Activated CD4-positive, alpha-beta T cell treated with anti-CD3 and anti-CD28 coated beads for 36 hours (primary cell): Measurements from ENCODE around the gene TTYH3. TPM values are rescaled to one million over a fixed set of nuclear protein-coding genes. Genes with fewer than 3 reads are reported as not detected.

Source experiments
- ATAC-seq: fragments of 200-7000 bp; cut with Tn5 transposase; one replicate; pipeline ENCODE4 v1.10.0; 2021; ENCODE audit warnings: mild to moderate bottlenecking, moderate library complexity
- CTCF ChIA-PET: fragments of 350-600 bp; sonication (Branson Sonifier 250); formaldehyde crosslinking; loops from one replicate; lab custom pipeline; 2021; ENCODE audit warnings: antibody characterized with exemption; lab: Charles Lee
- POLR2A ChIA-PET: fragments of 350-600 bp; sonication (Branson Sonifier 250); formaldehyde crosslinking; loops from one replicate; lab custom pipeline; 2021; ENCODE audit warnings: antibody characterized with exemption, inconsistent platforms; lab: Charles Lee
- DNase-seq: peaks from one replicate; pipeline ENCODE4 v3.0.0-alpha.2; 2020
- H3K27ac Mint-ChIP-seq: one replicate; pipeline ENCODE4 v1.8.0; 2021; ENCODE audit warnings: mixed read lengths
- H3K27me3 Mint-ChIP-seq: one replicate; pipeline ENCODE4 v1.8.0; 2021; ENCODE audit warnings: mixed read lengths
- H3K36me3 Mint-ChIP-seq: one replicate; pipeline ENCODE4 v1.8.0; 2021; ENCODE audit warnings: low read depth, mixed read lengths
- H3K4me1 Mint-ChIP-seq: one replicate; pipeline ENCODE4 v1.8.0; 2021; ENCODE audit warnings: mixed read lengths
- H3K4me3 Mint-ChIP-seq: one replicate; pipeline ENCODE4 v1.8.0; 2021; ENCODE audit warnings: mild to moderate bottlenecking, moderate library complexity, mixed read lengths
- H3K9me3 Mint-ChIP-seq: one replicate; pipeline ENCODE4 v1.8.0; 2021; ENCODE audit warnings: low read depth, mixed read lengths
- intact Hi-C, 2 experiments: fragments of 100-400 bp; cut with DNase I in 1 of 2; cut with micrococcal nuclease in 1 of 2; formaldehyde crosslinking; loops; one replicate each; pipeline versions ENCODE4 v1.14.2 to v1.15.1; 2022 to 2024; cut with DNase I, micrococcal nuclease
- total RNA-seq, 2 experiments: library from RNA; stranded (reverse); gene quantifications; one replicate each; pipeline ENCODE4 v1.2.3, GENCODE V29; 2021

TTYH3 gene
- total RNA-seq, 2 experiments from 2014 or later = 18.7 to 20.2 TPM

- intact Hi-C loops = no loop called here
- DNase-seq (no peak), ATAC-seq (no peak)
- Mint-ChIP-seq H3K27me3 (no peaks in the 10 kb centered on the region), H3K27ac (no peak overlapping the region), H3K4me3 (peak overlapping the region; percentile 47), H3K4me1 (peaks cover 20% of the 10 kb centered on the region), H3K9me3 (no peaks in the 10 kb centered on the region), H3K36me3 (no peaks in the 10 kb centered on the region)
- ChIA-PET CTCF (interaction anchor here (0.7 to 3.4 kb wide), 9 partner anchors 10 to 248 kb away, joined by 3 to 42 read pairs (median 3); no protein-coding TSS in a partner anchor), POLR2A (interaction anchor here (0.6 to 1.0 kb wide), 2 partner anchors 17 to 233 kb away, joined by 3 read pairs; no protein-coding TSS in a partner anchor)
Observed at GRCh38 chr7:2699289-2699620, 67.5 kb downstream of the TTYH3 start.

- no peaks in the 10 kb centered on the region for H3K36me3 Mint-ChIP-seq
- no peak overlapping the region for H3K4me3 Mint-ChIP-seq
- ChIA-PET POLR2A (no interaction called here), CTCF (interaction anchor here (1.0 to 3.4 kb wide), 4 partner anchors 10 to 249 kb away, joined by 3 to 42 read pairs (median 4); no protein-coding TSS in a partner anchor)
- H3K9me3 Mint-ChIP-seq = no peaks in the 10 kb centered on the region
- intact Hi-C loops = no loop called here
- ATAC-seq = no peak
- peaks cover 20% of the 10 kb centered on the region for H3K4me1 Mint-ChIP-seq
- DNase-seq = no peak
- no peaks in the 10 kb centered on the region for H3K27me3 Mint-ChIP-seq
- no peak overlapping the region for H3K27ac Mint-ChIP-seq
Observed at GRCh38 chr7:2700141-2700850, 68.5 kb downstream of the TTYH3 start.

DNA sequence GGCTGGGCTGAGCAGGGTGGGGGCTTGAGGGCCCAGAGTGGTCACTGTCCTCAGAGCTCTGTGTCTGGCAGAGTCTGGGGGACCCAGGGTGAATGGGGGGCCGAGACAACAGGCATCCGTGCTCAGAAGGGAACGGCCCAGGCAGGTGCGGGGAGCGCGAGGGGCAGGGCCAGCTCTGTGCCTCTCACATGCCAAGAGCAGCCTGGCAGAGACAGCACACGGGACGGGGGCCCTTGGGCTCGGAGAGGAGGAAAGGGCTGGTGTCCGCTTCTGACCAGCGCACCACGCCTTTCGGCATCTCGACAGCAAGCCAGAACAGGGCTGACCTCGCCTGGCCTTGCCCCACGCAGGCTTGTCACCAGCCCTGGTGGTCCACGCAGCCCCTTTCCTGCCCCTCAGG is 69.6 kb downstream of the TTYH3 start:
- DNase-seq (no peak), ATAC-seq (no peak)
- intact Hi-C loops = no loop called here
- Mint-ChIP-seq H3K4me1 (peaks cover 20% of the 10 kb centered on the region), H3K4me3 (no peak overlapping the region), H3K27ac (no peak overlapping the region), H3K36me3 (no peaks in the 10 kb centered on the region), H3K9me3 (no peaks in the 10 kb centered on the region), H3K27me3 (no peaks in the 10 kb centered on the region)
- ChIA-PET POLR2A (no interaction called here), CTCF (interaction anchor here (0.6 to 1.7 kb wide), 2 partner anchors 9 to 902 kb away, joined by 3 to 5 read pairs; no protein-coding TSS in a partner anchor)

DNA sequence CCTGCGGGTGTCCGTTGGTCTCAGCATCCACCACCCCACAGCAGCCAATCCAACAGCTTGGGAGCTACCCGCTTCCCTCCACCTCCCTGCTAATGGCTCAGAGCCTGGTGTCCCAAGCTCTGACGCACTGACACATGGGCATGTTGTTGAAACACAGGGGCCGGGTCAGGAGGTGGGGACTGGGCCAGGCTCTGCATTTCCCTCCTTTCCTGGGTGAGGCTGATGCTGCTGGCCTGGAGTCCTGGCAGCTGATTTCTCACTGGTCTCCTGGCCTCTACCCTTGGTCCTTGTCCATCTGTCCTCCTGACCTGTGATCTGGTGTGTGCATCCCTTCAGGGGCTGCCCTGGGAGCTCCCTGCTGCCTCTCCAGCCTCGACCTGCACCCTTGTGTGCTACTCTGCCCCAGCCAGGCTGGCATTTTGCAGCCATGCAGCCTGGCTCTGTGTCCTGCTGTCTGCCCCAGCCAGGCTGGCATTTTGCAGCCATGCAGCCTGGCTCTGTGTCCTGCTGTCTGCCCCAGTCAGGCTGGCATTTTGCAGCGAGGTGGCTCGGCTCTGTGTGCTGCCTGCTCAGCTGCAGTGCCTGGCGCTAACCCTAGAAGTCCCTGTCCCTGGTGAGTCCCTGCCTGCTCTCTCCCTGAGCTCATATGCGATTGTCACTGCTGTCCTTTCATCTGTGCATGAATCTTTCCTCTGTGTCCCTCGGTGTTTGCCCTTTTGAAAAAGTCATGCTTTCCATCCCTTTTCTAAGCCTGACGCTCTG is 70.2 kb downstream of the TTYH3 start:
- intact Hi-C loops = no loop called here
- POLR2A ChIA-PET = no interaction called here
- Mint-ChIP-seq H3K36me3 (no peaks in the 10 kb centered on the region), H3K9me3 (no peaks in the 10 kb centered on the region), H3K27ac (no peak overlapping the region), H3K4me1 (peaks cover 20% of the 10 kb centered on the region), H3K4me3 (no peak overlapping the region), H3K27me3 (no peaks in the 10 kb centered on the region)
- no peak for ATAC-seq
- DNase-seq = no peak
- CTCF ChIA-PET = interaction anchor here (0.6 to 1.7 kb wide), 2 partner anchors 8 to 903 kb away, joined by 3 to 5 read pairs; no protein-coding TSS in a partner anchor

DNA sequence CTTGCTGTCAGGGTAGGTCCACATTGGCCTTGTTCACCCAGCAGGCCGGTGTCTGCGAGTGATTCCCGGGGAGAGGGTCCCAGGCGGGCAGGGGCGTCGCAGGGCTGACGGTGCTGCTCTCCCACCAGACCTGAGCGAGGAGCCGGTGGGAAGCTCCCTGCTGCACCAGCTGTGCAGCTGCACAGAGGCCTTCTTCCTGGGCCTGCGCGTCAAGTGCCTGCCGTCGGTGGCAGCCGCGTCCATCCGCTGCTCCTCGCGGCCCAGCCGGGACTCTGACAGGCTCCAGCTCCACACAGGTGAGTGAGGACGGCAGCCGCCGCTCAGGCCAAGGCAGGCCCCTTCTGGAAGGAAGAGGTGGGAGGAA is 70.8 kb downstream of the TTYH3 start:
- DNase-seq (no peak), ATAC-seq (no peak)
- Mint-ChIP-seq H3K4me3 (no peak overlapping the region), H3K9me3 (no peaks in the 10 kb centered on the region), H3K27ac (no peak overlapping the region), H3K27me3 (no peaks in the 10 kb centered on the region), H3K36me3 (no peaks in the 10 kb centered on the region), H3K4me1 (peaks cover 20% of the 10 kb centered on the region)
- CTCF ChIA-PET = no interaction called here
- POLR2A ChIA-PET = no interaction called here
- intact Hi-C loops = no loop called here

GRCh38 chr7:2705371-2706096 is 73.7 kb downstream of the TTYH3 start:
- H3K4me1 Mint-ChIP-seq = peaks cover 12% of the 10 kb centered on the region
- DNase-seq (no peak), ATAC-seq (no peak)
- no peaks in the 10 kb centered on the region for H3K36me3 Mint-ChIP-seq
- no peaks in the 10 kb centered on the region for H3K9me3 Mint-ChIP-seq
- POLR2A ChIA-PET = interaction anchor here (0.6 kb wide), 1 partner anchor 24 kb away, joined by 13 read pairs; no protein-coding TSS in a partner anchor
- CTCF ChIA-PET = interaction anchor here (0.7 to 2.1 kb wide), 5 partner anchors 14 to 249 kb away, joined by 3 to 7 read pairs (median 4); no protein-coding TSS in a partner anchor
- H3K4me3 Mint-ChIP-seq = no peak overlapping the region
- H3K27me3 Mint-ChIP-seq = no peaks in the 10 kb centered on the region
- H3K27ac Mint-ChIP-seq = no peak overlapping the region
- intact Hi-C loops = no loop called here

- Mint-ChIP-seq H3K9me3 (no peaks in the 10 kb centered on the region), H3K4me3 (no peak overlapping the region), H3K27me3 (no peaks in the 10 kb centered on the region), H3K4me1 (peaks cover 20% of the 10 kb centered on the region), H3K36me3 (no peaks in the 10 kb centered on the region), H3K27ac (no peak overlapping the region)
- CTCF ChIA-PET = interaction anchor here (0.7 to 2.1 kb wide), 5 partner anchors 13 to 459 kb away, joined by 3 to 7 read pairs (median 4); no protein-coding TSS in a partner anchor
- intact Hi-C loops = no loop called here
- no peak for DNase-seq
- POLR2A ChIA-PET = interaction anchor here (0.5 kb wide), 1 partner anchor 11 kb away, joined by 3 read pairs; no protein-coding TSS in a partner anchor
- ATAC-seq = no peak
Observed at GRCh38 chr7:2706685-2707126, 74.9 kb downstream of the TTYH3 start.

- Mint-ChIP-seq H3K27me3 (no peaks in the 10 kb centered on the region), H3K4me1 (peaks cover 20% of the 10 kb centered on the region), H3K4me3 (no peak overlapping the region), H3K36me3 (no peaks in the 10 kb centered on the region), H3K27ac (no peak overlapping the region), H3K9me3 (no peaks in the 10 kb centered on the region)
- CTCF ChIA-PET = interaction anchor here (0.6 to 1.7 kb wide), 3 partner anchors 12 to 454 kb away, joined by 3 to 7 read pairs (median 3); no protein-coding TSS in a partner anchor
- ATAC-seq (no peak), DNase-seq (no peak)
- intact Hi-C loops = no loop called here
- POLR2A ChIA-PET = no interaction called here
Observed at GRCh38 chr7:2707481-2707880, 75.7 kb downstream of the TTYH3 start.

DNA sequence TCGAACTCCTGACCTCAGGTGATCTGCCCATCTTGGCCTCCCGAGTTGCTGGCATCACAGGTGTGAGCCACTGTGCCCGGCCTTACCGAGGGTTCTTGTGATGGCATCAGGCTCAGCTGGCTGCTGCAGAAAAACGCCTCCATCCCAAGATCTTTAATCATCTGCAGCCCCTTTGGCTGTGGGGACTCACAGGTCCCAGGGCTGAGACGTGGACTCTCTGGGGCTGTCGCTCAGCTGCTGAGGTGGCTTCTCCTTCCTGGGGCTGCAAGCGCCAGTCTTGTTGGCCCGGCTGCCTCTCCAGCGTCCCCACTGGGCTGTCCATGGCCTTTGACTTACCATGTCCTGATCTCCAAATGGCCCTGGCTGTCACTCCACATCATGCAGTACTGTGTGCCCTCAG is 76.3 kb downstream of the TTYH3 start:
- Mint-ChIP-seq H3K27me3 (no peaks in the 10 kb centered on the region), H3K27ac (no peak overlapping the region), H3K36me3 (no peaks in the 10 kb centered on the region), H3K9me3 (no peaks in the 10 kb centered on the region), H3K4me1 (peaks cover 20% of the 10 kb centered on the region), H3K4me3 (no peak overlapping the region)
- ATAC-seq (no peak), DNase-seq (no peak)
- intact Hi-C loops = no loop called here
- ChIA-PET POLR2A (interaction anchor here (0.5 kb wide), 1 partner anchor 276 kb away, joined by 3 read pairs; no protein-coding TSS in a partner anchor), CTCF (interaction anchor here (0.6 to 4.4 kb wide), 4 partner anchors 9 to 454 kb away, joined by 3 to 42 read pairs (median 18); no protein-coding TSS in a partner anchor)

DNA sequence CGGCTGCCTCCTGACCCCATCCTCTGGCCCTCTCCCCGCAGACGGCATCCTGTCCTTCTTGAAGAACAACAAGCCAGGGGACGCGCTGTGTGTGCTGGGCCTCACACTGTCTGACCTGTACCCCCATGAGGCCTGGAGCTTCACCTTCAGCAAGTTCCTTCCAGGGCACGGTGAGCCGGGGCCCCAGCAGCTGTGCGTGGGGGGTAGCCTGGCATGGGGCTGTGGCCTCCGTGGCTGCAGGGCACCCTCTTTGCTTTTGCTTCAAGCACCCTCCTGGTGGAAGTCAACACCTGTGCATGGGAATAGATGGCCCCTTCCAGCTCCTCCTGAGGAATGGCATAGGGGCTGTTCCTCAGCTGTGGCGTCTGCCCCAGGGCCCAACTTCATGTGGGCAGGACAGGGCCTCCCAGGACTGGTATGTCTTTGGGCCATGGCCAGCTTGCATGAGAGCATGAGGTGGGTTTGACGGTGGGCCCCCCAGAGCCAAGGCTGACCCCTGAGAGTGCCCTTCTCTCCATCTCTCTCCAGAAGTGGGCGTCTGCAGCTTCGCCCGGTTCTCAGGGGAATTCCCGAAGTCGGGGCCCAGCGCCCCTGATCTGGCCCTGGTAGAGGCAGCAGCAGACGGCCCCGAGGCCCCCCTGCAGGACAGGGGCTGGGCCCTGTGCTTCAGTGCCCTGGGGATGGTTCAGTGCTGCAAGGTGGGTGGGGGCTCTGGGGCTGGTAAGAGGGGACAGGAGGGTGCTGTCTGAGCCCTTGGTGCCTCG is 76.9 kb downstream of the TTYH3 start:
- no peak for ATAC-seq
- ChIA-PET CTCF (interaction anchor here (0.6 to 4.4 kb wide), 17 partner anchors 10 to 303 kb away, joined by 3 to 42 read pairs (median 4); no protein-coding TSS in a partner anchor), POLR2A (interaction anchor here (0.5 to 0.6 kb wide), 2 partner anchors 277 to 289 kb away, joined by 3 to 5 read pairs; no protein-coding TSS in a partner anchor)
- Mint-ChIP-seq H3K4me3 (no peak overlapping the region), H3K27ac (no peak overlapping the region), H3K36me3 (no peaks in the 10 kb centered on the region), H3K9me3 (no peaks in the 10 kb centered on the region), H3K27me3 (no peaks in the 10 kb centered on the region), H3K4me1 (peaks cover 21% of the 10 kb centered on the region)
- DNase-seq = no peak
- intact Hi-C loops = loop anchor here (1.0 kb wide), 2 partner anchors 37 to 257 kb away; no protein-coding TSS in a partner anchor
